D721Med (cell line): ENCODE measurements around the gene SMIM3.
"Not testable (repeated sequence)": the region's sequence is repeated elsewhere in the genome, so short reads cannot be mapped to it uniquely, and the experiment has no call there.

Source experiments
- DNase-seq: peaks from one replicate; pipeline ENCODE4 v3.0.0; 2011; ENCODE audit warnings: low spot score; ENCODE audit not compliant: insufficient read length
- FAIRE-seq: peaks from 2 replicates; lab custom pipeline; 2011; peaks lifted over from hg19 to GRCh38; lab: Jason Lieb, UNC
- TF ChIP-seq, protein P1 (sequence below): IDR thresholded peaks from 2 replicates; pipeline ENCODE4 v1.5.1; 2012; ENCODE audit warnings: mild to moderate bottlenecking, control low read depth; ENCODE audit not compliant: insufficient read depth; ENCODE audit errors: missing control alignments

The SMIM3 gene

GRCh38 chr5:150787656-150788055 lies 9.1 kb downstream of the SMIM3 start:
- FAIRE-seq (no peak), DNase-seq (no peak)
- TF ChIP-seq, protein P1, sequence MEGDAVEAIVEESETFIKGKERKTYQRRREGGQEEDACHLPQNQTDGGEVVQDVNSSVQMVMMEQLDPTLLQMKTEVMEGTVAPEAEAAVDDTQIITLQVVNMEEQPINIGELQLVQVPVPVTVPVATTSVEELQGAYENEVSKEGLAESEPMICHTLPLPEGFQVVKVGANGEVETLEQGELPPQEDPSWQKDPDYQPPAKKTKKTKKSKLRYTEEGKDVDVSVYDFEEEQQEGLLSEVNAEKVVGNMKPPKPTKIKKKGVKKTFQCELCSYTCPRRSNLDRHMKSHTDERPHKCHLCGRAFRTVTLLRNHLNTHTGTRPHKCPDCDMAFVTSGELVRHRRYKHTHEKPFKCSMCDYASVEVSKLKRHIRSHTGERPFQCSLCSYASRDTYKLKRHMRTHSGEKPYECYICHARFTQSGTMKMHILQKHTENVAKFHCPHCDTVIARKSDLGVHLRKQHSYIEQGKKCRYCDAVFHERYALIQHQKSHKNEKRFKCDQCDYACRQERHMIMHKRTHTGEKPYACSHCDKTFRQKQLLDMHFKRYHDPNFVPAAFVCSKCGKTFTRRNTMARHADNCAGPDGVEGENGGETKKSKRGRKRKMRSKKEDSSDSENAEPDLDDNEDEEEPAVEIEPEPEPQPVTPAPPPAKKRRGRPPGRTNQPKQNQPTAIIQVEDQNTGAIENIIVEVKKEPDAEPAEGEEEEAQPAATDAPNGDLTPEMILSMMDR, result no peak

GRCh38 chr5:150788977-150789376 lies 10.4 kb downstream of the SMIM3 start:
- DNase-seq, result no peak
- TF ChIP-seq, protein P1, result no peak
- FAIRE-seq, result no peak

DNA sequence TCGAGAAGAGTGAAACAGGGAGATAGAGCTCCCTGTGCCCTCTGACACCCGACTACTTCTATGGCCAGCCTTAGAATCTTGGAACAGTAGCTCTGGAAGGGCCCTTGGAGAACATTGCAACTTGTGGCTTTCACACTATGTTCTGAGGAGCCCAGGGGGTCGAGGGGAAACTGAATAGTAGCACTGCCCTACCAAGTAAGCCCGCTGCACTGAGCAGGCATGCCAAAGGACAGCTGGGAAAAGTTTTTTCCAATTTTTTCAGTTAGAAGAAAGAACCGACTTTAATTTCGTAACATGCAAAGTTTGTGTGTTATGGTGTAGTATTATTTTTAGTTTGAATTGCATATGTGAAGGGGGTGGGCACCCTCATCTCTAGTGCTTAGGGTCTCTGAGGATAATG lies 10.9 kb downstream of the SMIM3 start:
- no peak for DNase-seq
- TF ChIP-seq, protein P1, result no peak
- no peak for FAIRE-seq

DNA sequence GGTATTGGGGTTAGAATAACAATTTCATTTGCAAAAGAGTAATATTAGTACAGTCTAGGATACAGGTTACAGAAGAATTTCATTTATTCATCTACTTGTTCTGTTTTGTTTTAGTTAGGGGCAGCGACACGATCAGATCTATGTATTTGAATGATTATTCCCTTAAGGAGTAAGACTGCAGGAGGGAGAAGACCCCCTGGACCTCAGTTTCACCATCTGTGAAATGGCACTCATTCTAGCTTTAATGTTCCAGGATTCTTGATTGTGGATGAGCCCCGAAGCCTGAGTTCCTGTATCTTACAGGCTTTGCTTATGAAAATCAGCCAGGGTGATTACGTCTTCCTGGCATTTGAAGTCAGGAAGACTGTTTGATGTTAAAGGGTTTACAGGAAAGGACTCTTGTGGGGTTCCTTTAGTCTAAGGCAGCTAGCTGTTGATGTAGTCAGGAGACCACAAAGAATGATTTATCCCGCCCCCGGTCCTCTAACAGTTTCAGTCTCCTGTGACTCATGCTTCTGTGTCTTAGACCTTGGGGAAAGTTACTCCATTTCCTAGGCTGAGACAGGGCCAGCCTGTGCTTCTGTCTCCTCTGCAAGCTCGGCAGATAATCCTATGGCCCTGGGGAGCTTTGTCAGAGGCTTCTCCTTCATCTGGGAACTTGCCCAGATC lies 11.5 kb downstream of the SMIM3 start:
- DNase-seq, result no peak
- peak; percentile 38 for FAIRE-seq
- TF ChIP-seq, protein P1, result no peak

- TF ChIP-seq, protein P1, result no peak
- DNase-seq (no peak), FAIRE-seq (no peak)
These were observed 13.0 kb downstream of the SMIM3 start for GRCh38 chr5:150791536-150791935.

DNA sequence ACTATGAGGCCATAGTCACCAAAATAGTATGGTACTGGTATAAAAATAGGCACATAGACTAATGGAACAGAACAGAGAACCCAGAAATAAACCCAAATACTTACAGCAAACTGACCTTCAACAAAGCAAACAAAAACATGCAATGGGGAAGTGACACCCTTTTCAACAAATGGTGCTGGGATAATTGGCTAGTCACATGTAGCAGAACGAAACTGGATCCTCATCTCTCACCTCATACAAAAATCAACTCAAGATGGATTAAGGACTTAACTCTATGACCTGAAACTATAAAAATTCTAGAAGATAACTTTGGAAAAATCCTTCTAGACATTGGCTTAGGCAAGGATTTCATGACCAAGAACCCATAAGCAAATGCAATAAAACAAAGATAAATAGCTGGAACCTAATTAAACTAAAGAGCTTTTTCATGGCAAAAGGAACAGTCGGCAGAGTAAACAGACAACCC lies 14.9 kb downstream of the SMIM3 start:
- FAIRE-seq, result not testable (repeated sequence)

DNA sequence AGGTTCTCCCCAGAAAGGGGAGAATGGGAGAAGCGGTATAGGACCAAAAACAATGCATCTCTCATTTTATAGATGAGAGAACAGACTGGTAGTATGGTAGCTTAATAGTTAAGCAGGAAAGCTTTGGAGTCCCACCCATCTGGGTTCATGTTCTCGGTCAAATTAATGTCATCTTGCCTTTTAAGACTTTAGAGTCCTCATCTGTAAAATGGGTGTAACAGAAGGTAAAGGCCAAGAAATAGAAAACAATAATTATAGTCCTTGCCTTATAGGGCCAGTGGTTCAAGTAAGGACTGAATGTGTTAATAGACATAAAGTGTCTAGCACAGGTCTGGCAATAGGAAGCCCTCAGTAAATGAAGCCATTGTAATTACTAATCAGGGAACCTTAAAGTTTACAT lies 16.4 kb downstream of the SMIM3 start:
- DNase-seq, result no peak
- TF ChIP-seq, protein P1, result no peak
- FAIRE-seq, result no peak

More for the DNA sequence above, 14.9 kb downstream of the SMIM3 start:
- not testable (repeated sequence) for DNase-seq
